CD4-positive, alpha-beta memory T cell (primary cell): ENCODE measurements around the gene HOMER1. TPM values are rescaled to one million over a fixed set of nuclear protein-coding genes. Genes with fewer than 3 reads are reported as not detected.

ENCODE experiments used
- CTCF ChIA-PET: fragments of 350-600 bp; sonication (Branson Sonifier 250); formaldehyde crosslinking; loops from one replicate; lab custom pipeline; 2021; ENCODE audit warnings: inconsistent platforms; ENCODE audit not compliant: partially characterized antibody; lab: Charles Lee
- POLR2A ChIA-PET: fragments of 350-600 bp; sonication (Branson Sonifier 250); formaldehyde crosslinking; loops from one replicate; lab custom pipeline; 2021; ENCODE audit not compliant: partially characterized antibody; lab: Charles Lee
- DNase-seq, 5 donors: peaks; one replicate each; pipeline versions ENCODE4 v3.0.0 to v3.0.0-alpha.2; 2020 to 2022; ENCODE audit warnings: mixed read lengths in 1 of 5
- H3K27ac ChIP-seq: one replicate; pipeline ENCODE4 v1.7.0; 2013; ENCODE audit warnings: low read depth, low read length
- H3K27me3 ChIP-seq: 2 replicates; pipeline ENCODE4 v1.7.0; 2013; ENCODE audit warnings: mild to moderate bottlenecking, low read length, moderate library complexity; ENCODE audit not compliant: insufficient read depth
- H3K36me3 ChIP-seq: 2 replicates; pipeline ENCODE4 v1.7.0; 2013; ENCODE audit warnings: mild to moderate bottlenecking, low read length, moderate library complexity; ENCODE audit not compliant: insufficient read depth
- H3K4me1 ChIP-seq: 2 replicates; pipeline ENCODE4 v1.7.0; 2013; ENCODE audit warnings: mild to moderate bottlenecking, low read length, moderate library complexity; ENCODE audit not compliant: insufficient read depth
- H3K4me3 ChIP-seq, 2 donors: one replicate each; pipeline ENCODE4 v1.7.0; 2013; ENCODE audit warnings: low read length in 2 of 2, mild to moderate bottlenecking in 1 of 2
- H3K9me3 ChIP-seq, 2 donors: one replicate each; pipeline ENCODE4 v1.7.0; 2013; ENCODE audit warnings: low read length in 2 of 2, control low read depth in 1 of 2; ENCODE audit not compliant: control insufficient read depth in 1 of 2
- H3K27ac Mint-ChIP-seq, 7 donors: one replicate each; pipeline ENCODE4 v1.8.0; 2020 to 2021; ENCODE audit warnings: mixed read lengths in 7 of 7, mild to moderate bottlenecking in 6 of 7, inconsistent platforms in 3 of 7, moderate library complexity in 3 of 7
- H3K27me3 Mint-ChIP-seq, 2 donors: one replicate each; pipeline ENCODE4 v1.8.0; 2020 to 2021; ENCODE audit warnings: mixed read lengths in 2 of 2
- H3K36me3 Mint-ChIP-seq, 2 donors: one replicate each; pipeline ENCODE4 v1.8.0; 2020 to 2021; ENCODE audit warnings: mixed read lengths in 2 of 2, inconsistent platforms in 1 of 2, mild to moderate bottlenecking in 1 of 2
- H3K4me1 Mint-ChIP-seq, 4 donors: one replicate each; pipeline ENCODE4 v1.8.0; 2020 to 2021; ENCODE audit warnings: mixed read lengths in 4 of 4, mild to moderate bottlenecking in 1 of 4
- H3K4me3 Mint-ChIP-seq, 8 donors: one replicate each; pipeline ENCODE4 v1.8.0; 2020 to 2021; ENCODE audit warnings: mixed read lengths in 8 of 8, mild to moderate bottlenecking in 7 of 8, moderate library complexity in 6 of 8, inconsistent platforms in 3 of 8
- H3K9me3 Mint-ChIP-seq, 8 donors: one replicate each; pipeline ENCODE4 v1.8.0; 2020 to 2021; ENCODE audit warnings: mixed read lengths in 8 of 8, mild to moderate bottlenecking in 5 of 8, inconsistent platforms in 3 of 8, moderate library complexity in 1 of 8
- intact Hi-C: fragments of 100-400 bp; cut with micrococcal nuclease; formaldehyde crosslinking; loops from one replicate; pipeline ENCODE4 v1.15.1; 2023
- polyA plus RNA-seq, 2 donors: library from polyadenylated mRNA; unstranded; fragments of 300-500 nt; fragmentation: Illumina TruSeq; gene quantifications; one replicate each; pipeline ENCODE4 v1.2.3, GENCODE V29; 2021
- total RNA-seq, 2 experiments: library from RNA; stranded (reverse); gene quantifications; one replicate each; pipeline ENCODE4 v1.2.3, GENCODE V29; 2021

The HOMER1 gene
- total and polyA plus RNA-seq, 4 experiments from 2014 or later, result 1.5 to 2.9 (median 1.7) TPM

DNA sequence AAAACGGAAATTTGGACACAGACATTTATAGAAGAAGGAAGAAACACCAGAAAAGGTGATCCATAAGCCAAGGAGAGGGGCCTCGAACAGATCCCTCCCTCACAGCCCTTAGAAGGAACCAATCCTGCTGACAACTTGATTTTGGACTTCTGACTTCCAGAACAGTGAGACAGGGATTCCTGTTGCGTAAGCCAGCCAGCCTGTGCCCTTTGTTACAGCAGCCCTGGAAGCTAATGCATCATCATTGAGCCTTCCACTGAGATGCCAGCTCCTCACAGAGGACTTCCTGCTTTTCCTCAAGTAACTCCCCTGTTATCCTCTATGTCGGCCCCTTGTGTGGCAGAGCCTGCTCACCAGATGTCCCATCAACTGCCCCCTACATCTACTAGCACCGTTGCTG lies 183.9 kb downstream of the HOMER1 start:
- peaks cover 0 to 4% of the 10 kb centered on the region in 2 donors for H3K36me3 Mint-ChIP-seq
- POLR2A ChIA-PET, result no interaction called here

GRCh38 chr5:79329453-79329852 lies 184.5 kb downstream of the HOMER1 start:
- H3K9me3 ChIP-seq, result no peaks in the 10 kb centered on the region
- H3K4me1 ChIP-seq, result no peaks in the 10 kb centered on the region
- intact Hi-C loops, result no loop called here
- ChIA-PET POLR2A (no interaction called here), CTCF (no interaction called here)
- H3K4me3 ChIP-seq, result no peak overlapping the region
- Mint-ChIP-seq H3K27me3 (peaks cover 0 to 2% of the 10 kb centered on the region in 2 donors), H3K4me3 (no peak overlapping the region), H3K9me3 (peaks cover 0 to 3% (median 0%) of the 10 kb centered on the region in 8 donors), H3K4me1 (peaks cover 0 to 4% (median 0%) of the 10 kb centered on the region in 4 donors), H3K27ac (no peak overlapping the region), H3K36me3 (no peaks in the 10 kb centered on the region)
- DNase-seq, result no peak
- no peak overlapping the region for H3K27ac ChIP-seq
- H3K36me3 ChIP-seq, result no peaks in the 10 kb centered on the region
- H3K27me3 ChIP-seq, result no peaks in the 10 kb centered on the region

More for the DNA sequence above, 183.9 kb downstream of the HOMER1 start:
- CTCF ChIA-PET, result no interaction called here
- Histone ChIP-seq H3K9me3 (no peaks in the 10 kb centered on the region), H3K27ac (no peak overlapping the region), H3K4me3 (no peak overlapping the region), H3K36me3 (no peaks in the 10 kb centered on the region), H3K27me3 (no peaks in the 10 kb centered on the region), H3K4me1 (no peaks in the 10 kb centered on the region)
- H3K4me1 Mint-ChIP-seq, result peaks cover 0 to 4% (median 0%) of the 10 kb centered on the region in 4 donors
- H3K9me3 Mint-ChIP-seq, result peaks cover 0 to 5% (median 3%) of the 10 kb centered on the region in 8 donors
- peak overlapping the region in 1 of 7 donors; percentile 50 for H3K27ac Mint-ChIP-seq
- no peak overlapping the region for H3K4me3 Mint-ChIP-seq
- intact Hi-C loops, result no loop called here
- H3K27me3 Mint-ChIP-seq, result peaks cover 2 to 4% of the 10 kb centered on the region in 2 donors
- no peak for DNase-seq

Other genes with a start within 250 kb of the HOMER1 start
- 100 to 1,000 TPM; 103 to 112 TPM for gene TENT2, start 98.3 kb upstream of the HOMER1 start, total RNA-seq
- gene TENT2, start 98.3 kb upstream of the HOMER1 start, polyA plus RNA-seq, result 10 to 100 TPM; 53.4 to 61.7 TPM
- gene CMYA5, start 175.7 kb upstream of the HOMER1 start, total RNA-seq, result under 1 TPM; 0.17 to 0.20 TPM
- gene CMYA5, start 175.7 kb upstream of the HOMER1 start, polyA plus RNA-seq, result under 1 TPM; 0.07 to 0.19 TPM